Endodermal cell (in vitro differentiated cells): ENCODE measurements around the gene THADA. TPM values are rescaled to one million over a fixed set of nuclear protein-coding genes. Genes with fewer than 3 reads are reported as not detected.

Experiments used
- DNase-seq: peaks from one replicate; pipeline ENCODE4 v3.0.0-alpha.2; 2017
- H3K27ac ChIP-seq: 2 replicates; pipeline ENCODE4 v1.5.1; 2013; ENCODE audit warnings: mild to moderate bottlenecking, low read depth, low read length, moderate library complexity
- H3K27me3 ChIP-seq: 2 replicates; pipeline ENCODE4 v1.6.1; 2013; ENCODE audit warnings: mild to moderate bottlenecking, low read length, moderate library complexity; ENCODE audit not compliant: insufficient read depth, control insufficient read depth, poor library complexity, severe bottlenecking
- H3K36me3 ChIP-seq: 2 replicates; pipeline ENCODE4 v1.7.0; 2013; ENCODE audit warnings: mild to moderate bottlenecking, low read length, moderate library complexity; ENCODE audit not compliant: control insufficient read depth, insufficient read depth
- H3K4me1 ChIP-seq: one replicate; pipeline ENCODE4 v1.7.0; 2013; ENCODE audit warnings: low read length; ENCODE audit not compliant: control insufficient read depth, insufficient read depth
- H3K4me3 ChIP-seq: 2 replicates; pipeline ENCODE4 v1.5.1; 2013; ENCODE audit warnings: mild to moderate bottlenecking, low read length, moderate library complexity
- H3K9ac ChIP-seq: 2 replicates; pipeline ENCODE4 v1.6.1; 2013; ENCODE audit warnings: mild to moderate bottlenecking, low read length, moderate library complexity; ENCODE audit not compliant: poor library complexity, severe bottlenecking; ENCODE audit errors: extremely low read depth
- H3K9me3 ChIP-seq: 2 replicates; pipeline ENCODE4 v1.6.1; 2013; ENCODE audit warnings: mild to moderate bottlenecking, low read length, moderate library complexity; ENCODE audit not compliant: control insufficient read depth
- H3K27ac Mint-ChIP-seq: 2 replicates; pipeline ENCODE4 v1.8.0; 2020; ENCODE audit warnings: mixed read lengths
- H3K27me3 Mint-ChIP-seq: 2 replicates; pipeline ENCODE4 v1.8.0; 2021; ENCODE audit warnings: mild to moderate bottlenecking, mixed read lengths; ENCODE audit not compliant: insufficient read depth
- H3K36me3 Mint-ChIP-seq: 2 replicates; pipeline ENCODE4 v1.8.0; 2020; ENCODE audit warnings: low read depth, mixed read lengths
- H3K4me1 Mint-ChIP-seq: 2 replicates; pipeline ENCODE4 v1.8.0; 2020; ENCODE audit warnings: mixed read lengths
- H3K4me3 Mint-ChIP-seq: 2 replicates; pipeline ENCODE4 v1.8.0; 2020; ENCODE audit warnings: mild to moderate bottlenecking, moderate library complexity, mixed read lengths
- H3K9me3 Mint-ChIP-seq: 2 replicates; pipeline ENCODE4 v1.8.0; 2020; ENCODE audit warnings: mild to moderate bottlenecking, mixed read lengths
- CTCF ChIP-seq: fragments of 200-600 bp; sonication (generic); conservative IDR thresholded peaks from 2 replicates; pipeline ENCODE4 v1.5.0; 2021; ENCODE audit warnings: antibody characterized with exemption, mild to moderate bottlenecking
- WGBS, 2 experiments: methylation state at CpG; one replicate each; pipeline versions ENCODE4 v1.1.5 to v1.1.7; 2013; ENCODE audit warnings: missing lambda C conversion rate in 2 of 2, mixed read lengths in 1 of 2; ENCODE audit not compliant: insufficient coverage in 1 of 2, insufficient read length in 1 of 2; 5-methylcytosine and 5-hydroxymethylcytosine counted together
- total RNA-seq, 2 donors: library from RNA; stranded (reverse); fragmentation: NEBNext Ultra II Directional in 1 of 2; extraction: Animal tissue kit (Norgen Biotek cat#: 25700) in 1 of 2; gene quantifications; 2 replicates in 1 of 2; 3 replicates in 1 of 2; pipeline ENCODE4 v1.2.1, GENCODE V29; 2021

THADA gene
- total RNA-seq, 2 donors from 2014 or later = 32.8 to 35.0 TPM

GRCh38 chr2:43559391-43560230, 36.2 kb downstream of the THADA start:
- Mint-ChIP-seq H3K27me3 (no peaks in the 10 kb centered on the region), H3K4me1 (peaks cover 2% of the 10 kb centered on the region), H3K9me3 (no peaks in the 10 kb centered on the region), H3K4me3 (no peak overlapping the region), H3K27ac (no peak overlapping the region), H3K36me3 (peaks cover 28% of the 10 kb centered on the region)
- H3K36me3 ChIP-seq = peaks cover 22% of the 10 kb centered on the region
- DNase-seq = no peak
- 83 to 96% methylated on average over 1 to 4 of the region's 4 CpGs for WGBS, 2 experiments
- no peak overlapping the region for H3K4me3 ChIP-seq
- H3K27ac ChIP-seq = no peak overlapping the region
- no peaks in the 10 kb centered on the region for H3K27me3 ChIP-seq
- H3K9me3 ChIP-seq = no peaks in the 10 kb centered on the region
- no peaks in the 10 kb centered on the region for H3K4me1 ChIP-seq
- TF ChIP-seq CTCF = no peak
- H3K9ac ChIP-seq = no peak overlapping the region

- no peaks in the 10 kb centered on the region for H3K27me3 ChIP-seq
- no peak for TF ChIP-seq CTCF
- H3K4me3 ChIP-seq = no peak overlapping the region
- H3K27ac Mint-ChIP-seq = no peak overlapping the region
- no peaks in the 10 kb centered on the region for H3K9me3 Mint-ChIP-seq
- H3K36me3 ChIP-seq = peaks cover 14% of the 10 kb centered on the region
- no peak overlapping the region for H3K9ac ChIP-seq
- H3K4me3 Mint-ChIP-seq = no peak overlapping the region
- H3K27me3 Mint-ChIP-seq = no peaks in the 10 kb centered on the region
- no peak overlapping the region for H3K27ac ChIP-seq
- no peaks in the 10 kb centered on the region for H3K4me1 ChIP-seq
- H3K9me3 ChIP-seq = no peaks in the 10 kb centered on the region
- H3K36me3 Mint-ChIP-seq = peaks cover 28% of the 10 kb centered on the region
- peaks cover 10% of the 10 kb centered on the region for H3K4me1 Mint-ChIP-seq
- DNase-seq = no peak
- WGBS, 2 experiments = 88 to 100% methylated on average over 1 of the region's 1 CpG
Measured at GRCh38 chr2:43557196-43557595, 38.6 kb downstream of the THADA start.

- no peak for TF ChIP-seq CTCF
- no peak overlapping the region for H3K4me3 ChIP-seq
- no peaks in the 10 kb centered on the region for H3K9me3 Mint-ChIP-seq
- H3K27ac ChIP-seq = no peak overlapping the region
- H3K27me3 Mint-ChIP-seq = no peaks in the 10 kb centered on the region
- peaks cover 10% of the 10 kb centered on the region for H3K4me1 Mint-ChIP-seq
- 79 to 95% methylated on average over 3 to 5 of the region's 5 CpGs for WGBS, 2 experiments
- no peak overlapping the region for H3K27ac Mint-ChIP-seq
- H3K9me3 ChIP-seq = no peaks in the 10 kb centered on the region
- no peaks in the 10 kb centered on the region for H3K27me3 ChIP-seq
- DNase-seq = no peak
- H3K4me3 Mint-ChIP-seq = no peak overlapping the region
- no peak overlapping the region for H3K9ac ChIP-seq
- H3K36me3 ChIP-seq = peaks cover 24% of the 10 kb centered on the region
- no peaks in the 10 kb centered on the region for H3K4me1 ChIP-seq
- H3K36me3 Mint-ChIP-seq = peaks cover 37% of the 10 kb centered on the region
Measured at GRCh38 chr2:43556256-43556655, 39.6 kb downstream of the THADA start.
